ENCODE data around the gene ZSWIM4. TPM values are rescaled to one million over a fixed set of nuclear protein-coding genes. Genes with fewer than 3 reads are reported as not detected.

The ZSWIM4 gene
- total RNA-seq, 1 donor from 2014 or later = 10.6 TPM

- Histone ChIP-seq H3K9me3 (no peaks in the 10 kb centered on the region), H3K27ac (peak within 1 kb of the TSS; percentile 72), H3K27me3 (no peaks in the 10 kb centered on the region), H3K4me3 (peak within 1 kb of the TSS; percentile 82), H3K36me3 (peaks cover 48% of the 10 kb centered on the region), H3K4me1 (peaks cover 7% of the 10 kb centered on the region)
- intact Hi-C loops (cut with DNase I) = no loop called here
- peak; percentile 92 for ATAC-seq
- DNase-seq = peak; percentile 88
- TF ChIP-seq CTCF (IDR thresholded peaks at IDR 0.05) = no peak
Measured at GRCh38 chr19:13764101-13764807, 31.0 kb upstream of the ZSWIM4 start, which contains the start of gene MRI1. TSS of gene MRI1 (plus strand) at chr19:13764522. CDS start at chr19:13764589, 67 bp downstream.

GRCh38 chr19:13764821-13765394 lies 30.3 kb upstream of the ZSWIM4 start:
- TF ChIP-seq CTCF (IDR thresholded peaks at IDR 0.05) = no peak
- H3K9me3 ChIP-seq = no peaks in the 10 kb centered on the region
- peak overlapping the region; percentile 82 for H3K4me3 ChIP-seq
- intact Hi-C loops (cut with DNase I) = no loop called here
- H3K27me3 ChIP-seq = no peaks in the 10 kb centered on the region
- DNase-seq (peak; percentile 72), ATAC-seq (peak; percentile 57)
- H3K27ac ChIP-seq = peak overlapping the region; percentile 72
- peaks cover 7% of the 10 kb centered on the region for H3K4me1 ChIP-seq
- peaks cover 48% of the 10 kb centered on the region for H3K36me3 ChIP-seq

DNA sequence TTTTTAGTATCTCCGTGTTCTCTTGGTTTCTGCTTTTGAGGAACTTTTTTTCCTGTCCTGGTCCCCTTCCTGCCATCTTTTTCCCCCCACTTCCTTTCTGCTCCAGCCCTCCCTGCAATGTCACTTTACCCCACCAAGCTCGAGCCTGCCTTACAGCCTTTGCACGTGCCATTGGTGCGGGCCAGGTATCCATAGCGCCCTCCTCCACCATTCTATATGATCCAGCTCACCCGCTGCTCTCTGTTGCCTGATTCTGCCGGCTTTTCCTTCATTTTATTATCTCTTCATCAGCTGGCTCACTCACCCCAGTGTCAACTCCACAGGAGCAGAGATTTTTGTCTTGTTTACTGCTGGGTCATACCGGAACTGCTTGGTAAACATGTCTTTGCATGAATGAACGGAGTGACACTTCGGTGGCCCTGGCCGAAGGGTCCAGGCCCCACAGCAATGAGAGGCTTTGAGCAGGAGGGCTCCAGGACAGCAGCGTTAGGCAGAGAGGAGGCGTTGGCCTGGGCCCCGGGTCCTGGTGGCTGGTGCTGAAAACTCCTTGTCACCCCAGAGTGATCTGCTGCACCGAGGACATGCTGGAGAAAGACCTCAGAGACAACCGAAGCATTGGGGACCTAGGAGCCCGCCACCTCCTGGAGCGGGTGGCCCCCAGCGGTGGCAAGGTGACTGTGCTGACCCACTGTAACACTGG lies 29.7 kb upstream of the ZSWIM4 start:
- H3K9me3 ChIP-seq = no peaks in the 10 kb centered on the region
- intact Hi-C loops (cut with DNase I) = no loop called here
- peak overlapping the region; percentile 72 for H3K27ac ChIP-seq
- H3K27me3 ChIP-seq = no peaks in the 10 kb centered on the region
- H3K4me1 ChIP-seq = peaks cover 7% of the 10 kb centered on the region
- DNase-seq (no peak), ATAC-seq (no peak)
- no peak for TF ChIP-seq CTCF (IDR thresholded peaks at IDR 0.05)
- H3K36me3 ChIP-seq = peaks cover 48% of the 10 kb centered on the region
- H3K4me3 ChIP-seq = peak overlapping the region; percentile 82

DNA sequence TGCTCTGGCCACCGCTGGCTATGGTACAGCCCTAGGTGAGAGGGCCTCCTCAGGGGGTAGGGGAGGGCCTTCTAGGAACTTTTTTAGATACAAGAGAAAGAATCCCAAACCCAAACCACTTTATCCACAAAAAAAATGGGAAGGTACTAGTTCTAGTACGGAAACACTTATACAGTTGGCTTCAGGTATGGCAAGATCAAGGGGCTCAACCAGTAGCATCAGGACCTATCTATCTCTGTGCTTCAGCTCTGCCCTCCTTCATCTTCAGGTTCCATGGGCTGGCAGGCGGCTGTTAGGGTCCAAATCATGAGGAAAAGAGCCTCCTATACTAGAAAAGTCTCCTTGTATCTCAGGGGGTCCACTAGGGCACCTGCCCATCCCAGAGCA lies 29.2 kb upstream of the ZSWIM4 start:
- intact Hi-C loops (cut with DNase I) = no loop called here
- DNase-seq = no peak
- Histone ChIP-seq H3K9me3 (no peaks in the 10 kb centered on the region), H3K4me3 (no peak overlapping the region), H3K36me3 (peaks cover 48% of the 10 kb centered on the region), H3K4me1 (peaks cover 7% of the 10 kb centered on the region), H3K27me3 (no peaks in the 10 kb centered on the region), H3K27ac (no peak overlapping the region)
- TF ChIP-seq CTCF (IDR thresholded peaks at IDR 0.05) = no peak
- no peak for ATAC-seq

DNA sequence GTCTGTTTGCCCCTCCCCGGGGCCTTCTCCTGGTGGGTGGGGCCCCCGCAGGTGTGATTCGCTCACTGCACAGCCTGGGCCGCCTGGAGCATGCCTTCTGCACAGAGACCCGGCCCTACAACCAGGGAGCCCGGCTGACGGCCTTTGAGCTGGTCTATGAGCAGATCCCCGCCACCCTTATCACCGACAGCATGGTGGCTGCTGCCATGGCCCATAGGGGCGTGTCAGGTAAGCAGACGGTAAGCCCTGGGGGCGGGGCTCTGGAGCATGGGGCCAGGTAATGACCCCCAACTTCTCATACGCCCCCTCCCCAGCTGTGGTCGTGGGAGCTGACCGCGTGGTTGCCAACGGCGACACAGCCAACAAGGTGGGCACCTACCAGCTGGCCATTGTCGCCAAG lies 26.7 kb upstream of the ZSWIM4 start:
- peaks cover 7% of the 10 kb centered on the region for H3K4me1 ChIP-seq

More for the DNA sequence above, 26.7 kb upstream of the ZSWIM4 start:
- Histone ChIP-seq H3K27ac (no peak overlapping the region), H3K36me3 (peaks cover 39% of the 10 kb centered on the region), H3K4me3 (no peak overlapping the region), H3K9me3 (no peaks in the 10 kb centered on the region), H3K27me3 (no peaks in the 10 kb centered on the region)
- DNase-seq = no peak
- no peak for TF ChIP-seq CTCF (IDR thresholded peaks at IDR 0.05)
- intact Hi-C loops (cut with DNase I) = no loop called here
- ATAC-seq = no peak

All from upper lobe of right lung (tissue), 1 donor.